HL-60/S4 treated with retinoic acid at 250 ng/mL for 4 days and 3 days (cell line): ENCODE data around the gene SOX6.
"Not testable (repeated sequence)": the region's sequence is repeated elsewhere in the genome, so short reads cannot be mapped to it uniquely, and the experiment has no call there.

Experiments
- in situ Hi-C: fragments of 300-500 bp; cut with MboI; formaldehyde crosslinking; loops from 2 replicates; pipeline ENCODE4 v1.7.0; 2022; ENCODE audit warnings: low sequenced_read_pairs

Gene SOX6

DNA sequence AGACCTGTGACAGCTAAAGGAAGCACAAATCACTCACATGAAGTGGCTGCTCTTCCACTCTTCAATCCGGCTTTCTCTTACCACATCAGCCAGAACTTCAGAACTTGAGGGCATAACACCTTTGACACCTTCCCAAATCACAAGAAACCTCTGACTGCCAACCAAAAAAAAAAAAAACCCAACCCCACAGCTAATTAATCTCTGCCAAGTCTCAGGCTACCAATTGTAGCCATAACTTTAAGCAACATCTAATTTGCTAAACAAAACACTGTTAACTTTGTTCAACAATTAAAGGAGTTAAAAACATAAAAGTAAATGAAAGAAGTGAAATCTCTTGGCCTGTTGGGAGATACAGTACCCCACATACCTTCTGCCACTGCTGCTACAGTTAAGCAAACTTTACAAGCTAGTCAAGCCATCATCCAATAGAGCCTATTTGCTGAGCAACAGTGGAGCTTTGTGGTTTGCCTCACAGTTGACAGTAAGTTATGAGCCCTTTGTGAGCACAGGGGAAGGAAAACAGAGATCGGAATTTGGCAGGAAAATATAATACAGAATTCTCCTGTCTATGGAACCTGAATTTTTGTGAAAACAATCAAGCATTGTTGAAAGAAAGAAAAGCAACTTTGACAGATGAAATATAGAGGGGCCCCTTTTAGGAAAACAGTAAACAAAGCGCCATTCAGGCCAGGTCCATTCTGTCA, at the start of gene SOX6:
Gene SOX6, minus strand, starts transcription at position 490 of the 704 bp plus-strand sequence. CDS start 15,298 bp downstream, outside the sequence.
- in situ Hi-C loops, result no loop called here

DNA sequence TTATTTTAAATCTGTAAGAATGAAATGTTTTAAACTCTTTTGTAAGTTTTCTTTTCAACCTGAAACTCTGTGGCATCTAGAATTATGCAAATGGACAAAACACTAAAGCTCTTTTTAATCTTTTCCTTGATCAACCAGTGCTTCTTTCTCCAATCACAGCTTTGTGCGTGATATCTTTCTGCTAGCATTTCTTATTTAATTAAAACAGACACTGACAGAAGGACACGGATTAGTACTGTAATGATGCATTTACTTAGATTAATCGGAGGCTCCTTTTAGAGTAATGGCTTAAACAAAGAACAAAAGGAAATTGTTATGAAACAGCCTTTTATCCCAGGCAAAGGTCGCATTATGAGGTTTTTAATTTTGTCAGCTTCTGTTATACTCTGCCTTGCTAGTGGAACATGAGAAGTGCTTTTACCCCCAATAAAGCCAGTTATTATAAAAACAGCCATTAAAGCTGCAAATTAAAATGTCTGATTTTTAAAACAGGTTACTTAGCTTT, 48.5 kb upstream of the SOX6 start:
- in situ Hi-C loops, result no loop called here

DNA sequence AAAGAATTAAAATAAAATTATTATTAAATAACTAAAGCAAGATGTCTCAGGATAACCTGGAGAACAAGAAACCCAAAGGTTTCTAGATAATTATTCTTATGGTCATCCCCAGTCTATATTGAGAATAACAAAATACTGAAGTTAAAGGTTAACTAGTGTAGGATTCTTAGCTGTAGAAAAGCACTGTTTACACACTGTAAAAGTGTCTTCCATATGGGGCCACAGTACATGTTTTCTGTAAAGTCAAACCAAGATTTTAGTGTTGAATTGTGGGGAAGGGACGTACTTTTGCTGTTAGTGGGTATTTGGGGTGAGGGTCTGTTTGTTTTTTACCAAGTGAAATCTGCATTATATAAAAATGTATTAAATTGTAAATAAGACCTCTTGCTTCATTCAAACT, 47.5 kb upstream of the SOX6 start:
- in situ Hi-C loops, result no loop called here

DNA sequence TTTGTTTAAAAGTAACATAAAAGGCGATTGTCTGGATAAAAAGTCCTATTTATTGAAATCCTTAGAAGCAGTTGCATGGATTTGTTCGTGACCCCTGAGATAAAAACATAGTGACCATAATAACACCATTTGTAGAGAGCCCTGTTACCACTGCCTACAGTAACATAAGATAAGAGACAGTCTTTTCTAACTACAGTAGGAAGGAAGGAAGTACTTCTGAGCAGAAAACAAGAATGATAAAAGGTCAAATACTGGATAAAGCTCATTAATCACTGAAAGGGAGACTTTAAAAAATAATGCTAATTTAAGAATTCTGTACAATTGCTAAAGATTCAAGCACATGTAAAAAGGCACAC, 47.1 kb upstream of the SOX6 start:
- in situ Hi-C loops, result no loop called here

DNA sequence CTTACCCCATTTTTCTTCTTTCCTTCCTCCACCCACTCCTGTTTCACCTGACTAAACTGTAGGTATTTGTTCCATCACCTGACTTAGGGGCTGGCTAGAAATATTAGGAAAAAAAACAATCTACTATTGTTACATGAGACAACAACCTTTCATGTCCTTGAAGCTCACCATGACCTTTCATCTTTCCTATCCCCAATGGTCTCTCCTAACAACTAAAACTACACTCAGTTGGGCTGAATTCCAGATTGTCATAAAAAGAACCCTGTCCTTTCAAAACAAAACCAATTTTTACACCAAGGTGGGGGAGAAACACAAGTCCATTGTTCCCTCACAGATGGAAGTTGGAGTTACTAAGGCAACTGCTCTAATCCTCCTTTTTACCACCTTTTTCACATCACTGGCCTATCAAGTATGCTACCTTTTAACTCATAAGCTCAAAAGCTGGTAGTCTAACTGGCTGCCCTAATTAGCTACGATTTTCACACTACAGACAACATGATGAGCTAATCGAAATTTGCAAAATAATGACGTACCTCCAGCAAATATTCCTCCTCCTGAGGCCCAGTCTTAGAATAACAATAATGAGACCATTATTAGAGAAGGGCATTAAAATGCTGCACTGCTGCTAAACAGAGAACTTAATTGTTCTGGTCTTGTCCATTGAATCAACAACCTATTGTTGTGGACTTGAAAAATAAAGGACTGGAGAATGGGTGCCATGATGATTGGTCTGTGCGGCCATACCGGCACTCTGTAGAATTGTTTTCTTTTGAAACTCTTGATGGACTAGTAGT, 46.5 kb upstream of the SOX6 start:
- in situ Hi-C loops, result no loop called here

DNA sequence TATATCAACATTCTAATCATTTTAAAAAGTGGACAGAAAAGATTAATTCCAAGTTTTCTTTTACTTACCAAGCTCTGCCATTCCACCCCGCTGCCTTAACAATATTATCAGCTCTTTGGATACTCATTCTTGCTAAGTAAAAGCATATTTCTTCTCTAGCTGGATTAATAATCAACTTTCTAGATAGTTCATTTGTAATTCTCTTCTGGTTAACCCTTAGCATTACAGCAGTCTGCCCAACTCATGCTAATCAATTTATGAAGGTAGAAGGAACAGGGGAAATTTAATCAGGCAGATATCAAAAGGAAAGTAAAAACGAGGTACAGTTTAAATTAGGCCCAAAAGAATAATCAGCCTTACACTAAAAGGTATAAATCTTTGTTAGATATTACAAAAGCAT, 41.0 kb upstream of the SOX6 start:
- in situ Hi-C loops, result no loop called here

DNA sequence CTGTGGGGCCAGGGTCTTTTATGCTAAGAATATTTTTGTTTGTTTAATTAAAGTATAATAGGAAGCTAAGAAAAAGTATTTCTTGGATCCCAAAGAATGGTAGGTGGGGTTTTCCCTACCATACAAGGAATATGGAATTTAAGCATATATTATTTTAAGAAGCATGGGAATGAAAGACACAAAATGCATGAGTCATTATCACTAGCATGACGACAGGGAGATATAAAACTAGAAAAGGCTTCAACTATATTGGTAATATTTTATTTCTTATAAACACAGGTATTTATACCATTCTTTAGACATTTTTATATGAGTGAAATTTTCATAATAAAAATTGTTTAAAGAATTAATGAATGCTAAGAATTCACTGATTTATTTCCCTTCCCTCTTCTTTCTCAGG, 39.3 kb upstream of the SOX6 start:
- in situ Hi-C loops, result no loop called here

DNA sequence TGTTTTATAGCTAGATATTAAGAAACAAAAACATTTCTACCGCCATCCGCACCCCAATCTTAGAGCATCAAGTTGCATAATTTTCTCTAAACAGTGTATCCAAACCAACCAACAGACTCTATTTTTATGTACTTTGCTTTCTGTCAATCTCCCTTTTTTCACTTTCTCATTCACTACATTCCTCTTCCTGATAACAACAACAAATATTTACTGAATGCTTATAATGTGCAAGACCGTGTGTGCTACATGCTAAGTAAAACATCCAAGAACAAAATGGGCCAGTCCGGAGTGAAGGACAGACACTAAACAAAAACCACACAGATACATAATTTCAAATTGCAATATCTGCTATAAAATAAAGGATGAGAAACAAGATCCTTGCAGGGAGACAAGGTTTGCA, 38.6 kb upstream of the SOX6 start:
- in situ Hi-C loops, result no loop called here

DNA sequence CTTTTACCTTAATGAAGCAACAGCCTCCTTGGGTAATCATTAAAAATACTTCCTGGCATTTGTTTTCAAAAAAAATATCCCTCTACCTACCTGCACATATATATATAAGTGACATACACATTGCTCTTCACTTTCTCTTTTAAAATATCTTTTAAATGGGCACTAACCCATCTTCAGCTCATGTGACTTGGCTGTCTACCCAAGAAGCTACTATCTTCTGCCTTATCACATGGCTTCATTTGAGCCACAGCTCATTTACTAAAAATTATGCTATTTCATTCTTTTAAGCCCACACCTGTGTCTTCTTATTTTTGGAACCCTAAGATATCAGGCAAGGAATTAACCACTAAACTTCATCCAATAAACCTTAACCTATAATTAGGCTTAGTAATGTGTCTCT, 37.0 kb upstream of the SOX6 start:
- in situ Hi-C loops, result no loop called here

DNA sequence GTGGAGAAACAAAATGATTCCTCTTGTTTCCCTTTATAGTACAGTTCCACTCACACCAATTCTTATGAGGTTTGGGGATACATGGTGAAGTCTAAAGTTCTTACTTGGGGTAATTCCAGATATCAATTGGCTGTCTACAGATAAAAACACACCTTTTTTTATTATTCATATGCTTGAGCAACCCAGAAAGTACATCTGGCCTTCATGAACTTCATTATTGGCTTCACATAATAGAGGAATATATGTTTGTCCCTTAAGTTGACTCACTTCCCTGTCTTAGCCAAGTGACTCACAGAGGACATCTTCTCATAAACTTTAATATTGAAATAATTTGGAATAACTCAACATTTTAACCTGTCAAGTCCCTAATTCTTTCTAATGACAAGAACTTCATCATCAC, 36.3 kb upstream of the SOX6 start:
- in situ Hi-C loops, result no loop called here

DNA sequence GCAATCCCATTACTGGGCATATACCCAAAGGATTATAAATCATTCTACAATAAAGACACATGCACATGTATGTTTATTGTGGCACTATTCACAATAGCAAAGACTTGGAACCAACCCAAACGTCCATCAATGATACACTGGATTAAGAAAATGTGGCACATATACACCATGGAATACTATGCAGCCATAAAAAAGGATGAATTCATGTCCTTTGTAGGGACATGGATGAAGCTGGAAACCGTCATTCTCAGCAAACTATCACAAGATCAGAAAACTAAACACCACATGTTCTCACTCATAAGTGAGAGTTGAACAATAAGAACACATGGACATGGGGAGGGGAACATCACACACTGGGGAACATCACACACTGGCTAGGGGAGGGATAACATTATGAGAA, 34.5 kb upstream of the SOX6 start:
- in situ Hi-C loops, result not testable (repeated sequence)

DNA sequence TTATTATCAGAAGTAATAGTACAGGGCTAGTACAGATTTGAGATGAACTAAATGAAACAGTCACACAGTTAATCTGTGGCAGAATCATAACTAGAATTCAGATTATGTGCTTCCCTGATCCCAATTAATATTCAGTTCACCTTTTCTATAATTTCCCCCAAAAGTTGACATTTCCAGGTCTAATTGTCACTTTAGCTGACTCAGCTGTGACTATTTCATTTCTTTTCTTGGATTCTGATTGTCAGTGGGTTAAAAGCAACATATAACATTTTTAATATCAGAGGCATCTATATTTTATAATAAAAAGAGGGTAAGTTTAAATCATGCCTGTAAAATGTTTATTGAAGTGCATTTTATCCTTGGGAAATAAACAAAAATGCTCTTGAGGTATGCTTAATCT, 28.8 kb upstream of the SOX6 start:
- in situ Hi-C loops, result no loop called here

DNA sequence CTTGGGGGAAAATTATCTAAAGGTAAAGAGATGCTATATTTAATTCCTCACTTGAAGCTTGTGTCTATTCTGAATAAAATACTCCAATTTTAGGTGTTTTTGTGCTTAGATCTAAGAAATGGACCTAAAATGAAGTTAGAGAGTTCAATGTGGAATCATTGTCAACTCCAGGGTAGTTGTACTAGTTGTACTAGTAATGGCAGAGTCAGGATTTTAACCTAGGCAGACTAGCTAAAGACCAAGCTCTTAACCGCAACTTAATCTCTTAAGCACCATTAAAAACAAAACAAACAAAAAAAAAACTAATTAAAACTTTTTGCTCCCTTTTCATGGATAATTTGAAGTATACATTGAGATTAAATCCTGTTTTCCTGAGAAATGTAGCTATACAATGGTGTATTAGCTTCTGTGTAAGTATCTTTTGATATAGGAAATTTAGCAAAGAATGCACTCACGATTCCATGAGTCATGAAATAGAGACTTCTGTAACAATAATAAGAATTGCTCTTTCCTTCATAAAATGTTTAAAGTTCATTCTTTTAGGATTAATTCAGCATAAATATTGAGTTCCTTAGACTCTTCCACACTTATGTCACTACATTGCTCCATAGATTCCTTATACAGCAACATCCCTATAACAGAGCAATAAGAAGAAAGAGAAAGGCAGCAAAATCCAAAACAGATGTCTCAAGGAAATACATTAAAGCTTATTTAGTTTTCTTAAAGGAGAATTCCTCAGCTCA, 26.5 kb upstream of the SOX6 start:
- in situ Hi-C loops, result no loop called here

DNA sequence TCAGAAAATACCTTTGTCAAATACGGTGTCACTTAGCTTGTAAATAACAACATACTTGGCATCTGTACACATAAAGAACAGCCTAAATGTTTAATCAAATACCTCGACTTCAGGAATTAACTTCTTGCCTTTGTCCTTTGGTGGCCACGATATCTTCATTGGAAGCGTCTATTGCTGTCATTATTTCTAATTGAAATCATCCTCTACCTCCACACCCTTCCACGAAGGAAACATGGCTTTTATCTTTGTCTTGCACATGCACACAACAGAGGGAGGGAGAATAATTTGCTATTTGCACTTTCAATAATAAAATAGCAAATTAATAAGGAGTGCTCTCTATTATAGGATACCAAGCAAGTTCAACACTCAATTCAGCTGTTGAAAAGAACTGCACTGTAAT, 25.8 kb upstream of the SOX6 start:
- in situ Hi-C loops, result no loop called here

DNA sequence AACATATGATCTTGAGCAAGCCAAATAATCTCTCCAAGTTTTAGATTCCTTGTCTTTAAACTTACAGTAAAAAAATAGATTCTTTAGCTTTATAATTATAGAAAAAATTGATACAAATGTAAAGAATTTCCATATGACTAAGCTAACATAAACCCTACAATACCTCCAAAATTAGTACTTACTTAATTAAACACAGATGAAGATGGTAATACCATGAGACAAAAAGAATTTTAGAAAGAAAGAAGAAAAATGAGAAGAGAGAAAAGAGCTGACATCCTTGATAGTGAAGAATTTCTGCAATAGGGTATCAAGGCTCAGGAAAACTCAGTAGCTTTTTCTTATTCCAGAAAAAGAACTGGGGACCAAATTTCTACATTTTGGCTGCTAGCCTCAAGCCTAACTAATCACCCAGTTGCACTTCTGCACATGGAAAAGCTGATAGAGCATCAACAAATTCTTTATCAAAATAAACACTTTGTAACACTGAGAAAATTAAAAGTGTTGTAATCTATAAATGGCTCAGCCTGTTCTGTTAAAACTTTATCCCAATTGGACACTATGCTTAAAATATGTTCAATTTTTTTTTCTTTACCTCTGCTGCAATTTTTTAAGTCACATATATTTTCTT, 24.7 kb upstream of the SOX6 start:
- in situ Hi-C loops, result no loop called here

DNA sequence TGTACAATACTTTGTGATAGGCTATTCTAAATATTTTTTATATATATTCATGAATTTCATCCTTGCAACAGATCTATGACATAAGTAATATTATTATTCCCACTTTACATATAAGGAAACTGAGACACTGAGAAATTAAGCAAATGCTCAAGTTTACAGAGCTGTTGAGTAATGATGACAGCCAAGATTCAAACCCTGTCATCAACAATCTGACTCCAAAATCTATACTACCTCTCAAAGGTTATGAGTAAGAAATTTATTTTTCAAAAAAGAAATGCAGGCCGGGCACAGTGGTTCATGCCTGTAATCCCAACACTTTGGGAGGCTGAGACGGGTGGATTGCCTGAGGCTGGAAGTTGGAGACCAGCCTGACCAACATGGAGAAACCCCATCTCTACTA, 22.6 kb upstream of the SOX6 start:
- in situ Hi-C loops, result no loop called here

DNA sequence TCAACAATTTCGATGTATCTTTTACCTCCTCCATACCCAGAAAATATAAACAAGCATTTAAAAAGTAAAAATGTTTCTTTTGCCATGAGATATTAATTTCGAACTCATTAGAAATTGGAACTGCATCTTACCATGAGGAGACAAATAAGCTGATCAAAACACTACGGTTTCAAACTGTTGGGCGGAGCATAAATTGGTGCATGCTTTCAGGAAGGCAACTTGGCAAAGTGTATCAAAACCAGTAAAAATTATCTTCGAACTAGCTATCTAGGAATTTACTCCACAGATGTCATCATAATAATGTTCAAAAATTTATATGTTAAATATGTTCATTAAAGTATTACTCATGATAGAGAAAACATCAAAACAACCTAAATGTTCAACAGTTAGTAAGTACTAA, 21.4 kb upstream of the SOX6 start:
- in situ Hi-C loops, result no loop called here

DNA sequence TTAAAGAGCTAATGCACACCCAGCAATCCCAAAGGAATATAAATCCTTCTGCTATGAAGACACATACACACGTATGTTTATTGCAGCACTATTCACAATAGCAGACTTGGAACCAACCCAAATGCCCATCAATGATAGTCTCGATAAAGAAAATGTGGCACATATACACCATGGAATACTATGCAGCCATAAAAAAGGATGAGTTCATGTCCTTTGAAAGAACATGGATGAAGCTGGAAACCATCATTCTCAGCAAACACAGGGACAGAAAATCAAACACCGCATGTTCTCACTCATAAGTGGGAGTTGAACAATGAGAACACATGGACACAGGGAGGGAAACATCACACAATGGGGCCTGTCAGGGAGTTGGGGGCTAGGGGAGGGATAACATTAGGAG, 19.3 kb upstream of the SOX6 start:
- in situ Hi-C loops, result not testable (repeated sequence)

DNA sequence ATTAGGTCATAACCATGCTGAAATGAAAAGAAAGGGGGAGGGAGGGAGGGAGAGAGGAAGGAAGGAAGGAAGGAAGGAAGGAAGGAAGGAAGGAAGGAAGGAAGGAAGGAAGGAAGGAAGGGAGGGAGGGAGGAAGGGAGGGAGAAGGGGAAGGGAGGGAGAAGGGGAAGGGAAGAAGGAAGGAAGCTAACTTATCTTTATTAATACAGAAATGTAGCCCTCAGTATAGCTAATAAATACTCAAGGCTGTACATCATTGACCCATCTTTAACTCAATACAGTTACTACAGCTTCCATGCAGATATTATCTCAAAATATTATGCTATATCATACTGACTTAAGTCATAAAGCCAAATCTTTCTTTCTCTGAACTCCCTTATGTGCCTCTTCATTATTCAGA, 17.4 kb upstream of the SOX6 start:
- in situ Hi-C loops, result no loop called here

DNA sequence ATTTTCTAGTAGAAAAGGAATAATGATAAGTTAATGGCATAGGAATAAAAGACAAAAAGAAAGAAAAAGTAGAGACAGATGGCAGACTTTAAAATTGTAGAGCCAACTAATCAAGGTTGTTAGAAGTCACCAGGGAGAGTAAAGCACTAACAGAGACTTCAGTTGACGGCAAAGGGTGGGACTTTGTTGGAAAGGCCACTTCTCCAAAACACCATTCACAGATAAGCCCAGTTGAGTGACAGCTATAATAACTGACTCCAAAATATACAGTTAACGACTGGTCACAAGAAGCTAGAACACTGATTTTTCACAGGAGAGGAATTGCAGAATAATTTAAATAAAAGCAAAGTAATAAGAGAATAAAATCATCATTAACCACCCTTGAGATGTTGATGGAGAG, 16.0 kb upstream of the SOX6 start:
- in situ Hi-C loops, result no loop called here

DNA sequence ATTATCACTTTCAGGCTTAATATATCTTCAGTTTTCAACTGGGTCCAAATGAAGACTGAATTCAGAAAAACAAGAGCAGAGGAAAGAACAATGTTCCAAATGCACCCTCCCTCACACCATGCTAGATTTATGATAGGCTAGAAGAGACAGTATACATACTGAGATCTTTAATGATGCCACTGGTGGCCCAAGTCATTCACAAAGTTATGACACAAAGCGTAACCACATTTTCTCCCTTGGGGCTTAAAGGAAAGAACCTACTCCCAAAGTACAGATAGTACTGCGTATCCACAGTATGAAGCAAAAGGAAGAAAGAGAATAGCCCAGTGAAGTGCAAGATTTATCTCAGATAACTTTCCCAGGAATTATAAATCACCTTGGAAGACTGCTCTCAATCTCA, 10.9 kb upstream of the SOX6 start:
- in situ Hi-C loops, result no loop called here
